Measurements from ENCODE around the gene LDLRAP1.

DNA sequence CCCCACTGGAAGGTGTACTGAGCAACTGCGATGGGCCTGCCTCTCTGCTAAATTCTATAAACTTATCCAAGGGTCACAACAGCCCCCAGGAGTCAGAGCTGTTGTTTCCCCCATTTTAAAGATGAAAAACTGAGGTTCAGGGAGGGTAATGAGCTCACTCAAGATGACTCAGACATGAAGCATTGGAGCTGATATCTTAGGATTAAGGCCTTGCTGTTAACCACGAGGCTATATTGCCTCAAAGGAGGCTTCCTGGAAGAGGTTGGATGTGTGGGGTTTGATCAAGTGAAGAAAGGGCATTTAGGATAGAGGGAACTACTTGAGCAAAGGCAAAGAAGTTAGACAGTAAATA is 6.7 kb downstream of the LDLRAP1 start:
- TF ChIP-seq, protein P1, sequence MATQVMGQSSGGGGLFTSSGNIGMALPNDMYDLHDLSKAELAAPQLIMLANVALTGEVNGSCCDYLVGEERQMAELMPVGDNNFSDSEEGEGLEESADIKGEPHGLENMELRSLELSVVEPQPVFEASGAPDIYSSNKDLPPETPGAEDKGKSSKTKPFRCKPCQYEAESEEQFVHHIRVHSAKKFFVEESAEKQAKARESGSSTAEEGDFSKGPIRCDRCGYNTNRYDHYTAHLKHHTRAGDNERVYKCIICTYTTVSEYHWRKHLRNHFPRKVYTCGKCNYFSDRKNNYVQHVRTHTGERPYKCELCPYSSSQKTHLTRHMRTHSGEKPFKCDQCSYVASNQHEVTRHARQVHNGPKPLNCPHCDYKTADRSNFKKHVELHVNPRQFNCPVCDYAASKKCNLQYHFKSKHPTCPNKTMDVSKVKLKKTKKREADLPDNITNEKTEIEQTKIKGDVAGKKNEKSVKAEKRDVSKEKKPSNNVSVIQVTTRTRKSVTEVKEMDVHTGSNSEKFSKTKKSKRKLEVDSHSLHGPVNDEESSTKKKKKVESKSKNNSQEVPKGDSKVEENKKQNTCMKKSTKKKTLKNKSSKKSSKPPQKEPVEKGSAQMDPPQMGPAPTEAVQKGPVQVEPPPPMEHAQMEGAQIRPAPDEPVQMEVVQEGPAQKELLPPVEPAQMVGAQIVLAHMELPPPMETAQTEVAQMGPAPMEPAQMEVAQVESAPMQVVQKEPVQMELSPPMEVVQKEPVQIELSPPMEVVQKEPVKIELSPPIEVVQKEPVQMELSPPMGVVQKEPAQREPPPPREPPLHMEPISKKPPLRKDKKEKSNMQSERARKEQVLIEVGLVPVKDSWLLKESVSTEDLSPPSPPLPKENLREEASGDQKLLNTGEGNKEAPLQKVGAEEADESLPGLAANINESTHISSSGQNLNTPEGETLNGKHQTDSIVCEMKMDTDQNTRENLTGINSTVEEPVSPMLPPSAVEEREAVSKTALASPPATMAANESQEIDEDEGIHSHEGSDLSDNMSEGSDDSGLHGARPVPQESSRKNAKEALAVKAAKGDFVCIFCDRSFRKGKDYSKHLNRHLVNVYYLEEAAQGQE (IDR thresholded peaks at IDR 0.05) = no peak
- TF ChIP-seq, protein P2, sequence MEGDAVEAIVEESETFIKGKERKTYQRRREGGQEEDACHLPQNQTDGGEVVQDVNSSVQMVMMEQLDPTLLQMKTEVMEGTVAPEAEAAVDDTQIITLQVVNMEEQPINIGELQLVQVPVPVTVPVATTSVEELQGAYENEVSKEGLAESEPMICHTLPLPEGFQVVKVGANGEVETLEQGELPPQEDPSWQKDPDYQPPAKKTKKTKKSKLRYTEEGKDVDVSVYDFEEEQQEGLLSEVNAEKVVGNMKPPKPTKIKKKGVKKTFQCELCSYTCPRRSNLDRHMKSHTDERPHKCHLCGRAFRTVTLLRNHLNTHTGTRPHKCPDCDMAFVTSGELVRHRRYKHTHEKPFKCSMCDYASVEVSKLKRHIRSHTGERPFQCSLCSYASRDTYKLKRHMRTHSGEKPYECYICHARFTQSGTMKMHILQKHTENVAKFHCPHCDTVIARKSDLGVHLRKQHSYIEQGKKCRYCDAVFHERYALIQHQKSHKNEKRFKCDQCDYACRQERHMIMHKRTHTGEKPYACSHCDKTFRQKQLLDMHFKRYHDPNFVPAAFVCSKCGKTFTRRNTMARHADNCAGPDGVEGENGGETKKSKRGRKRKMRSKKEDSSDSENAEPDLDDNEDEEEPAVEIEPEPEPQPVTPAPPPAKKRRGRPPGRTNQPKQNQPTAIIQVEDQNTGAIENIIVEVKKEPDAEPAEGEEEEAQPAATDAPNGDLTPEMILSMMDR (IDR thresholded peaks at IDR 0.05; ENCODE audit: low read depth, low read length, missing input control) = no peak
- TF ChIP-seq, protein P3, sequence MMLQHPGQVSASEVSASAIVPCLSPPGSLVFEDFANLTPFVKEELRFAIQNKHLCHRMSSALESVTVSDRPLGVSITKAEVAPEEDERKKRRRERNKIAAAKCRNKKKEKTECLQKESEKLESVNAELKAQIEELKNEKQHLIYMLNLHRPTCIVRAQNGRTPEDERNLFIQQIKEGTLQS (IDR thresholded peaks at IDR 0.05) = no peak
- TF ChIP-seq YY1 (IDR thresholded peaks at IDR 0.05) (no peak), TAF1 (conservative IDR thresholded peaks at IDR 0.05) (no peak), RAD21 (IDR thresholded peaks at IDR 0.05) (no peak)

Data from liver (tissue), 3 donors.